Nephron (organoid): ENCODE data around the gene MACROD2.
A peak's percentile ranks its signal among the peaks of the same experiment; 100 is the strongest.

Experiments
- H3K27ac Mint-ChIP-seq, 3 experiments: 2 replicates each; pipeline ENCODE4 v1.8.0; 2020; ENCODE audit warnings: mixed read lengths in 3 of 3, mild to moderate bottlenecking in 2 of 3, moderate library complexity in 1 of 3
- H3K27me3 Mint-ChIP-seq: 2 replicates; pipeline ENCODE4 v1.8.0; 2021; ENCODE audit warnings: low read depth, mild to moderate bottlenecking, moderate library complexity, mixed read lengths
- H3K36me3 Mint-ChIP-seq: 2 replicates; pipeline ENCODE4 v1.8.0; 2020; ENCODE audit warnings: low read depth, mixed read lengths
- H3K4me1 Mint-ChIP-seq: 2 replicates; pipeline ENCODE4 v1.8.0; 2020; ENCODE audit warnings: mixed read lengths
- H3K4me3 Mint-ChIP-seq, 3 experiments: 2 replicates each; pipeline ENCODE4 v1.8.0; 2020; ENCODE audit warnings: mild to moderate bottlenecking in 3 of 3, mixed read lengths in 3 of 3, moderate library complexity in 2 of 3
- H3K9me3 Mint-ChIP-seq: 2 replicates; pipeline ENCODE4 v1.8.0; 2020; ENCODE audit warnings: mixed read lengths
- TF ChIP-seq, protein P1 (sequence below), 3 experiments: fragments of 200-600 bp; sonication (generic); IDR thresholded peaks; one replicate each; pipeline ENCODE4 v1.5.0; 2021; ENCODE audit warnings: antibody characterized with exemption in 3 of 3; ENCODE audit not compliant: unreplicated experiment in 3 of 3

Gene MACROD2

GRCh38 chr20:14304472-14304871 lies 309.2 kb downstream of the MACROD2 start:
- Mint-ChIP-seq H3K27ac (peak overlapping the region; percentile 40 to 83 (median 73)), H3K27me3 (no peaks in the 10 kb centered on the region), H3K36me3 (no peaks in the 10 kb centered on the region), H3K4me1 (no peaks in the 10 kb centered on the region), H3K9me3 (no peaks in the 10 kb centered on the region), H3K4me3 (no peak overlapping the region)
- TF ChIP-seq, protein P1, sequence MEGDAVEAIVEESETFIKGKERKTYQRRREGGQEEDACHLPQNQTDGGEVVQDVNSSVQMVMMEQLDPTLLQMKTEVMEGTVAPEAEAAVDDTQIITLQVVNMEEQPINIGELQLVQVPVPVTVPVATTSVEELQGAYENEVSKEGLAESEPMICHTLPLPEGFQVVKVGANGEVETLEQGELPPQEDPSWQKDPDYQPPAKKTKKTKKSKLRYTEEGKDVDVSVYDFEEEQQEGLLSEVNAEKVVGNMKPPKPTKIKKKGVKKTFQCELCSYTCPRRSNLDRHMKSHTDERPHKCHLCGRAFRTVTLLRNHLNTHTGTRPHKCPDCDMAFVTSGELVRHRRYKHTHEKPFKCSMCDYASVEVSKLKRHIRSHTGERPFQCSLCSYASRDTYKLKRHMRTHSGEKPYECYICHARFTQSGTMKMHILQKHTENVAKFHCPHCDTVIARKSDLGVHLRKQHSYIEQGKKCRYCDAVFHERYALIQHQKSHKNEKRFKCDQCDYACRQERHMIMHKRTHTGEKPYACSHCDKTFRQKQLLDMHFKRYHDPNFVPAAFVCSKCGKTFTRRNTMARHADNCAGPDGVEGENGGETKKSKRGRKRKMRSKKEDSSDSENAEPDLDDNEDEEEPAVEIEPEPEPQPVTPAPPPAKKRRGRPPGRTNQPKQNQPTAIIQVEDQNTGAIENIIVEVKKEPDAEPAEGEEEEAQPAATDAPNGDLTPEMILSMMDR (IDR thresholded peaks at IDR 0.05; ENCODE audit: unreplicated experiment in 3 of 3) = no peak

DNA sequence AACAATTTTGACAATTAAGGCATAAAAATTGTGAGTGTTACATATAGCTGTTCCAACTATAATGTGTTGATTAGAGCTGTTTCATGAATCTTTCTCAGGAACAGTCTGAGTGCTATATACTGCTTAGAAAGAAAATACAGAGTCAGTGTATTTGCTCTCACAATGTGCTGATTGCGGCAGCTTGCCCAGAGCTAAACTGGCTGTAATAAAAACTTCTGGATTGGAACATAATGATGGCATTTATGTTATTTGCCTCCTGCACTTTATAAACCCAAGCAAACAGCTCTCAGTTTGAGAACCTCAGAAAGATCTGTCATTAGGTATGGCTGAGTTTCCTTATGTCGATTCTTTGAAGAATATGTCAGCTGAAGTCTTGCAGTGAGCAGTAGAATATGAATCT lies 312.6 kb downstream of the MACROD2 start:
- no peaks in the 10 kb centered on the region for H3K36me3 Mint-ChIP-seq
- TF ChIP-seq, protein P1 (IDR thresholded peaks at IDR 0.05; ENCODE audit: unreplicated experiment in 3 of 3) = no peak
- no peaks in the 10 kb centered on the region for H3K4me1 Mint-ChIP-seq
- H3K27ac Mint-ChIP-seq = peak overlapping the region; percentile 9 to 53 (median 16)
- H3K9me3 Mint-ChIP-seq = no peaks in the 10 kb centered on the region
- no peak overlapping the region for H3K4me3 Mint-ChIP-seq
- no peaks in the 10 kb centered on the region for H3K27me3 Mint-ChIP-seq

DNA sequence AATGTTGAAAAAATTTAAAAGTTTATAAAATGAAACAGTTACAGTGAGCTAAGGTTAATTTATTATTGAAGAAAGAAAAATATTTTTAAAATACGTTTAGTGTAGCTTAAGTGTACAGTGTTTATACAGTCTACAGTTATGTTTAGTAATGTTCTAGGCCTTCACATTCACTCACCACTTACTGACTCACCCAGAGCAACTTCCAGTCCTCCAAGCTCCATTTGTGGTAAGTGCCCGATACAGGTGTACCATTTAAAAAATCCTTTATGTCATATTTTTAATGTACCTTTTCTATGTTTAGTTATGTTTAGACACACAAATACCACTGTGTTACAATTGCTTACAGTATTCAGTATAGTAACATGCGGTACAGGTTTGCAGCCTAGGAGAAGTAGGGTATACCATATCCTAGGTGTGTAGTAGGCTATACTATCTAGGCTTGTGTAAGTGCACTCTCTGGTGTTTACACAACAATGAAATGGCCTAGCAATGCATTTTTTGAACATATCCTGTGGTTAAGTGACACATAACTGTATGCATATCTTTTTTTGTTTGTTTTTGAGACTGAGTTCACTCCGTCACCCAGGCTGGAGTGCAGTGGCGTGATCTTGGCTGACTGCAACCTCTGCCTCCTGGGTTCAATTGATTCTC lies 315.8 kb downstream of the MACROD2 start:
- no peaks in the 10 kb centered on the region for H3K27me3 Mint-ChIP-seq
- H3K4me1 Mint-ChIP-seq = no peaks in the 10 kb centered on the region
- TF ChIP-seq, protein P1 (IDR thresholded peaks at IDR 0.05; ENCODE audit: unreplicated experiment in 3 of 3) = no peak
- H3K4me3 Mint-ChIP-seq = no peak overlapping the region
- no peaks in the 10 kb centered on the region for H3K36me3 Mint-ChIP-seq
- no peaks in the 10 kb centered on the region for H3K9me3 Mint-ChIP-seq
- H3K27ac Mint-ChIP-seq = no peak overlapping the region

GRCh38 chr20:14312001-14312400 lies 316.7 kb downstream of the MACROD2 start:
- Mint-ChIP-seq H3K36me3 (no peaks in the 10 kb centered on the region), H3K27ac (no peak overlapping the region), H3K27me3 (no peaks in the 10 kb centered on the region), H3K9me3 (no peaks in the 10 kb centered on the region), H3K4me3 (no peak overlapping the region), H3K4me1 (no peaks in the 10 kb centered on the region)
- TF ChIP-seq, protein P1 (IDR thresholded peaks at IDR 0.05; ENCODE audit: unreplicated experiment in 3 of 3) = no peak

DNA sequence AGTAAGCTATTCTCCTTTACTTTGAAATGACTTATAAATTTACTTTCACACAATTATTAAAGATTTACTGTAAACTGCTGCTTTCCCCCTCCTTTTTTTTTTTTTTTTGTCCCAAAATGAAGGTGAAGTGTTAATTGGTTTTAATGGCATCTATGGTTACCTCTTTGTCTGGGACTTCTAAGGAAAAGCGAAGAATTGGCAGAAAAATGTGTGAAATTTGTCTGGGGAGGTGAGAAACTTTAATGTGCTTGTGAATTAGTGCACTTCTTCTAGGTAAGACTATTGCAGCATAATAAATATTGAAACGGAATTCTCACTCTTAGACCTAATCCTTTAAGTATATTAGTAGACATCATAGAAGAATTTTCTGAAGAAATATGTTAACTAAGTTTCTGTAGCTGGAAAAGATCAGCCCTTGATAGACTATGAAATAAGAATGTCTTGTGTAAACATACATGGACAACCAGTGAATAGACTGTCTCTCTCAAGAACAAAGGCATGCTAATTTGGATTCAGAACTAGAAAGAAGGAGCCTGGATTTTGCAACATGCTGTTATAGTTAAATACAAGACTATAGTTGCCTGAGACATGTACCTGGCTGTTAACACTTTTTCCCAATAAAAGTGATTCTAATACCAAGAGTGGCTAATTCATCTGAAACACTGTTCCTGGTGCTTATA lies 318.2 kb downstream of the MACROD2 start:
- no peaks in the 10 kb centered on the region for H3K27me3 Mint-ChIP-seq
- H3K4me3 Mint-ChIP-seq = no peak overlapping the region
- peak overlapping the region in 1 of 3 experiments; percentile 48 for H3K27ac Mint-ChIP-seq
- H3K4me1 Mint-ChIP-seq = no peaks in the 10 kb centered on the region
- no peaks in the 10 kb centered on the region for H3K36me3 Mint-ChIP-seq
- H3K9me3 Mint-ChIP-seq = no peaks in the 10 kb centered on the region
- TF ChIP-seq, protein P1 (IDR thresholded peaks at IDR 0.05; ENCODE audit: unreplicated experiment in 3 of 3) = no peak

DNA sequence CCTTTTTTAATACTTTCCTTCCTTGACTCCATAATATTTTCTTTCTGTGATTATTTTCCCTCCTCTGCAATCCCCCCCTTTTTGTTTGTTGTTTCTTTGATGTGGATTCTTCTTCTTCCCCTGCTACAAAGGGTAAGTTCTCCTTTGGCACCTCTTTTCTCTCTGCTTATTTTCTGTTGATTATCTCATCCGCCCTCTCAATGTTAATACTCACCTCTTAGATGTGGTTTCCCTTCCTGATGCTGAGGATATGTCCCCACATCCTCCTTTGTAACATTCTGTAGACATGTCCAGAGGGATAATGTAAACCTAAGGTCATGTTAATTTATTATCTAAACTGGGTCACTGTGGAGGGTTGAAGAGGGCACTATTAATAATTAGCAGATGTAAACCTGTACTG lies 324.4 kb downstream of the MACROD2 start:
- Mint-ChIP-seq H3K4me1 (no peaks in the 10 kb centered on the region), H3K4me3 (no peak overlapping the region)

More for the DNA sequence above, 324.4 kb downstream of the MACROD2 start:
- Mint-ChIP-seq H3K27ac (no peak overlapping the region), H3K27me3 (no peaks in the 10 kb centered on the region), H3K9me3 (no peaks in the 10 kb centered on the region), H3K36me3 (peaks cover 22% of the 10 kb centered on the region)
- TF ChIP-seq, protein P1 (IDR thresholded peaks at IDR 0.05; ENCODE audit: unreplicated experiment in 3 of 3) = no peak
